ENCODE results near the gene EXOC3. TPM values are rescaled to one million over a fixed set of nuclear protein-coding genes. Genes with fewer than 3 reads are reported as not detected.

Gene EXOC3
- total and polyA plus RNA-seq, 2 of the 8 experiments (the other 6 are each of a cell fraction or from before 2014, with no cell fraction given): 14.4 to 30.0 TPM

DNA sequence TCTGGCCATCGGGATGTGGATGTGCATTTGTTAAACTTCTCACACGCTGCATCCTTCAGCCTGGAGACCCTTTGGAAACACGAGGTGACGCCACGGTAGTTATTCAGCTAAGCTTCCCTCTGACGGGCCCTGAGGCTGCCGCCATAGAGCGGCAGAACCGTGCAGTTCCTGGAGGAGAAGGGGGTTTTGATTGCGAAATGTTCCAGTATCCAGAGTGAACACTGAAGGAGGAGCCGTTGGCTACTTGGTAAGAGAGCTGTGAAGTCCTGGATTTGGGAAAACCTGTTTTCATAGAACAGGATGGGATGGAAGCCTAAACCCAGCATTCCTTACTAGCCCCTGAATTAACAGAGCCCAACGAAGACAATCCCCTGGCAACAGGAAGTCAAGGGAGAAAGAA is 23.0 kb upstream of the EXOC3 start:
- H4K8ac ChIP-seq (ENCODE audit: extremely low read depth, insufficient read depth, low read length): no peak overlapping the region
- H3K4me3 ChIP-seq (ENCODE audit: extremely low read depth in 1 of 4, insufficient read depth in 2 of 4, low read depth in 3 of 4, low read length in 4 of 4): no peak overlapping the region
- DNase-seq (ENCODE audit: low read depth in 1 of 2, low spot score in 2 of 2) (no peak), FAIRE-seq (no peak)
- peaks cover 0 to 2% (median 0%) of the 10 kb centered on the region in 4 experiments; a peak in 1 of 7 replicates for H3K27me3 ChIP-seq (replicated peaks in 1 of 4; ENCODE audit: control insufficient read depth in 3 of 4, extremely low read depth in 1 of 4, insufficient read depth in 3 of 4, low read length in 3 of 4)
- H3K23me2 ChIP-seq (ENCODE audit: low read depth, low read length): no peaks in the 10 kb centered on the region
- H2BK5ac ChIP-seq (ENCODE audit: low read depth, low read length): no peak overlapping the region
- ChIA-PET POLR2A (ENCODE audit: partially characterized antibody) (interaction anchor here (1.7 kb wide), 1 partner anchor 20 kb away, joined by 5 read pairs; no protein-coding TSS in a partner anchor), CTCF (ENCODE audit: partially characterized antibody) (interaction anchor here (0.9 to 9.1 kb wide), 5 partner anchors 11 to 70 kb away, joined by 3 to 99 read pairs (median 3); no protein-coding TSS in a partner anchor)
- H4K5ac ChIP-seq (ENCODE audit: insufficient read length, low read depth, low read length): no peak overlapping the region
- WGBS, 2 experiments (ENCODE audit: extremely low coverage in 1 of 2, insufficient coverage in 1 of 2, insufficient read length in 1 of 2, insufficient replicate concordance in 2 of 2, low coverage in 1 of 2, low lambda C conversion rate in 2 of 2, missing lambda C conversion rate in 1 of 2): 88% methylated on average over 12 of the region's 12 CpGs; no CpG with 5 or more reads in 1 of the 2 experiments
- H3K27ac ChIP-seq (ENCODE audit: low read depth, low read length): no peak overlapping the region
- TF ChIP-seq CEBPB (IDR thresholded peaks at IDR 0.05; ENCODE audit: low read depth, low read length): peak; percentile 75
- TF ChIP-seq POU5F1 (IDR thresholded peaks at IDR 0.05; ENCODE audit: low read depth, low read length): no peak
- H3K79me2 ChIP-seq (ENCODE audit: control insufficient read depth in 1 of 2, insufficient read depth in 2 of 2, low read length in 2 of 2): no peaks in the 10 kb centered on the region
- H3K4ac ChIP-seq (replicated peaks; ENCODE audit: insufficient read length, low read depth, low read length): no peak overlapping the region
- no peak overlapping the region for H3K23ac ChIP-seq (ENCODE audit: insufficient read length)
- no peaks in the 10 kb centered on the region for H3K9me3 ChIP-seq (ENCODE audit: insufficient read depth in 2 of 2, low read depth in 1 of 2, low read length in 1 of 2)
- no peak overlapping the region for H2BK120ac ChIP-seq (replicated peaks; ENCODE audit: low read depth, low read length)
- no peak overlapping the region for H2BK12ac ChIP-seq (ENCODE audit: low read depth, low read length)
- H2BK20ac ChIP-seq (ENCODE audit: low read length): no peak overlapping the region
- no peak overlapping the region for H4K91ac ChIP-seq (replicated peaks; ENCODE audit: insufficient read length, low read length)
- no peak overlapping the region for H2BK15ac ChIP-seq (ENCODE audit: low read length)
- H3K36me3 ChIP-seq (ENCODE audit: control insufficient read depth in 2 of 4, insufficient read depth in 4 of 4, low read length in 3 of 4): no peaks in the 10 kb centered on the region
- H3K56ac ChIP-seq (replicated peaks; ENCODE audit: insufficient read length, low read depth, low read length): no peak overlapping the region
- no peak overlapping the region for H3K9ac ChIP-seq (replicated peaks in 1 of 4; ENCODE audit: extremely low read depth in 1 of 4, low read depth in 3 of 4, low read length in 3 of 4)
- no peak overlapping the region for H2AFZ ChIP-seq (ENCODE audit: low read length)
- H3K4me2 ChIP-seq (ENCODE audit: insufficient read depth in 1 of 2, low read depth in 2 of 2, low read length in 2 of 2): no peak overlapping the region
- no peak overlapping the region for H3K14ac ChIP-seq (ENCODE audit: insufficient read length)
- H2AK5ac ChIP-seq (ENCODE audit: low read depth, low read length): no peak overlapping the region
- no peaks in the 10 kb centered on the region for H4K20me1 ChIP-seq (replicated peaks in 1 of 2; ENCODE audit: control insufficient read depth in 1 of 2, insufficient read depth in 2 of 2, low read length in 2 of 2)
- H3K18ac ChIP-seq (ENCODE audit: extremely low read depth, low read length): no peak overlapping the region
- no peaks in the 10 kb centered on the region for H3K79me1 ChIP-seq (ENCODE audit: low read depth, low read length)
- peaks cover 0 to 10% (median 7%) of the 10 kb centered on the region in 4 experiments; a peak in 3 of 7 replicates for H3K4me1 ChIP-seq (replicated peaks in 1 of 4; ENCODE audit: control insufficient read depth in 3 of 4, insufficient read depth in 4 of 4, low read length in 3 of 4)
